ENCODE measurements around the gene MARCOL. TPM values are rescaled to one million over a fixed set of nuclear protein-coding genes. Genes with fewer than 3 reads are reported as not detected.

Gene MARCOL
- total and polyA plus RNA-seq, 7 donors, result not detected

- intact Hi-C loops (cut with DNase I), result no loop called here
Measured at GRCh38 chr5:148228392-148228984, 9.8 kb upstream of the MARCOL start.

GRCh38 chr5:148229840-148230239 lies 8.5 kb upstream of the MARCOL start:
- intact Hi-C loops (cut with DNase I), result no loop called here
- no peak for ATAC-seq

More at GRCh38 chr5:148228392-148228984, 9.8 kb upstream of the MARCOL start:
- Histone ChIP-seq H3K36me3 (ENCODE audit: insufficient read depth in 1 of 2, low read depth in 1 of 2) (no peaks in the 10 kb centered on the region), H3K4me3 (no peak overlapping the region), H3K9me3 (no peaks in the 10 kb centered on the region), H3K27me3 (ENCODE audit: insufficient read depth in 3 of 3, low read length in 2 of 3) (no peaks in the 10 kb centered on the region), H3K27ac (no peak overlapping the region), H3K4me1 (no peaks in the 10 kb centered on the region)
- DNase-seq (no peak), ATAC-seq (no peak)
- 85 to 93% (median 91%) methylated on average over 3 of the region's 3 CpGs for WGBS, 3 donors
- TF ChIP-seq CTCF (IDR thresholded peaks at IDR 0.05), result no peak

GRCh38 chr5:148230240-148230639 lies 8.1 kb upstream of the MARCOL start:
- H3K4me3 ChIP-seq, result no peak overlapping the region
- no peak overlapping the region for H3K27ac ChIP-seq
- no peaks in the 10 kb centered on the region for H3K9me3 ChIP-seq
- H3K4me1 ChIP-seq, result no peaks in the 10 kb centered on the region
- 91 to 95% (median 92%) methylated on average over 7 of the region's 7 CpGs for WGBS, 3 donors
- H3K27me3 ChIP-seq (ENCODE audit: insufficient read depth in 3 of 3, low read length in 2 of 3), result no peaks in the 10 kb centered on the region
- intact Hi-C loops (cut with DNase I), result no loop called here
- no peak for TF ChIP-seq CTCF (IDR thresholded peaks at IDR 0.05)
- ATAC-seq (no peak), DNase-seq (no peak)
- H3K36me3 ChIP-seq (ENCODE audit: insufficient read depth in 1 of 2, low read depth in 1 of 2), result no peaks in the 10 kb centered on the region

More at GRCh38 chr5:148229840-148230239, 8.5 kb upstream of the MARCOL start:
- no peak for TF ChIP-seq CTCF (IDR thresholded peaks at IDR 0.05)
- H3K9me3 ChIP-seq, result no peaks in the 10 kb centered on the region
- no peak overlapping the region for H3K27ac ChIP-seq
- H3K27me3 ChIP-seq (ENCODE audit: insufficient read depth in 3 of 3, low read length in 2 of 3), result no peaks in the 10 kb centered on the region
- no peak for DNase-seq
- H3K4me3 ChIP-seq, result no peak overlapping the region
- no peaks in the 10 kb centered on the region for H3K36me3 ChIP-seq (ENCODE audit: insufficient read depth in 1 of 2, low read depth in 1 of 2)
- H3K4me1 ChIP-seq, result no peaks in the 10 kb centered on the region

GRCh38 chr5:148237785-148238417 lies 424 bp upstream of the MARCOL start:
- H3K27me3 ChIP-seq (ENCODE audit: insufficient read depth in 3 of 3, low read length in 2 of 3), result no peaks in the 10 kb centered on the region
- H3K4me3 ChIP-seq, result no peak overlapping the region
- WGBS, 3 donors, result 56 to 64% (median 57%) methylated on average over 4 of the region's 4 CpGs
- no peaks in the 10 kb centered on the region for H3K4me1 ChIP-seq
- H3K9me3 ChIP-seq, result no peaks in the 10 kb centered on the region
- H3K27ac ChIP-seq, result no peak overlapping the region
- H3K36me3 ChIP-seq (ENCODE audit: insufficient read depth in 1 of 2, low read depth in 1 of 2), result no peaks in the 10 kb centered on the region
- intact Hi-C loops (cut with DNase I), result no loop called here
- no peak for TF ChIP-seq CTCF (IDR thresholded peaks at IDR 0.05)
- ATAC-seq (no peak), DNase-seq (no peak)

GRCh38 chr5:148248894-148249293 lies 10.6 kb downstream of the MARCOL start:
- Histone ChIP-seq H3K9me3 (peaks cover 7% of the 10 kb centered on the region), H3K27me3 (ENCODE audit: insufficient read depth in 3 of 3, low read length in 2 of 3) (no peaks in the 10 kb centered on the region), H3K4me1 (no peaks in the 10 kb centered on the region), H3K27ac (no peak overlapping the region), H3K36me3 (ENCODE audit: insufficient read depth in 1 of 2, low read depth in 1 of 2) (no peaks in the 10 kb centered on the region), H3K4me3 (no peak overlapping the region)
- intact Hi-C loops (cut with DNase I), result no loop called here
- TF ChIP-seq CTCF (IDR thresholded peaks at IDR 0.05), result no peak
- WGBS, 3 donors, result 74 to 79% (median 79%) methylated on average over 2 of the region's 2 CpGs
- ATAC-seq (no peak), DNase-seq (no peak)
